KOPT-K1 (cell line): Measurements from ENCODE around the gene ASCL3.

Experiments
- H3K27ac ChIP-seq: fragments of 200-600 bp; sonication (generic); 2 replicates; pipeline ENCODE4 v1.5.1; 2016; ENCODE audit warnings: antibody characterized with exemption, mild to moderate bottlenecking, low read depth, low read length; ENCODE audit not compliant: poor library complexity, severe bottlenecking
- H3K36me3 ChIP-seq: fragments of 200-600 bp; sonication (generic); 2 replicates; pipeline ENCODE4 v1.5.1; 2017; ENCODE audit warnings: antibody characterized with exemption, mild to moderate bottlenecking, low read length, moderate library complexity; ENCODE audit not compliant: insufficient read depth
- H3K9me3 ChIP-seq: fragments of 200-600 bp; sonication (generic); 2 replicates; pipeline ENCODE4 v1.5.1; 2017; ENCODE audit warnings: antibody characterized with exemption, low read length, mild to moderate bottlenecking; ENCODE audit not compliant: insufficient read depth, poor library complexity, severe bottlenecking

The ASCL3 gene

GRCh38 chr11:8930456-8931175, 12.2 kb downstream of the ASCL3 start:
- Histone ChIP-seq H3K9me3 (no peaks in the 10 kb centered on the region), H3K27ac (no peak overlapping the region), H3K36me3 (0 out of 2 replicates have a peak, but pooled peaks cover 3% of the 10 kb centered on the region)

GRCh38 chr11:8928981-8929615, 13.7 kb downstream of the ASCL3 start:
- Histone ChIP-seq H3K27ac (no peak overlapping the region), H3K36me3 (peaks cover 18% of the 10 kb centered on the region; the same call in 1 of the 2 replicates)

GRCh38 chr11:8928205-8928604, 14.6 kb downstream of the ASCL3 start:
- Histone ChIP-seq H3K27ac (no peak overlapping the region), H3K36me3 (peaks cover 26% of the 10 kb centered on the region; the same call in 1 of the 2 replicates), H3K9me3 (no peaks in the 10 kb centered on the region)

More at GRCh38 chr11:8928981-8929615, 13.7 kb downstream of the ASCL3 start:
- H3K9me3 ChIP-seq: no peaks in the 10 kb centered on the region

- Histone ChIP-seq H3K9me3 (no peaks in the 10 kb centered on the region), H3K27ac (no peak overlapping the region), H3K36me3 (peaks cover 35% of the 10 kb centered on the region; the same call in 1 of the 2 replicates)
These were observed 15.6 kb downstream of the ASCL3 start for GRCh38 chr11:8927233-8927632.

- Histone ChIP-seq H3K36me3 (peaks cover 45% of the 10 kb centered on the region), H3K27ac (no peak overlapping the region), H3K9me3 (no peaks in the 10 kb centered on the region)
These were observed 16.6 kb downstream of the ASCL3 start for GRCh38 chr11:8926236-8926635.

- Histone ChIP-seq H3K9me3 (no peaks in the 10 kb centered on the region), H3K27ac (no peak overlapping the region), H3K36me3 (peaks cover 50% of the 10 kb centered on the region)
These were observed 17.1 kb downstream of the ASCL3 start for GRCh38 chr11:8925711-8926110.

GRCh38 chr11:8922691-8923090, 20.1 kb downstream of the ASCL3 start:
- Histone ChIP-seq H3K27ac (no peak overlapping the region), H3K36me3 (peaks cover 81% of the 10 kb centered on the region), H3K9me3 (no peaks in the 10 kb centered on the region)

- Histone ChIP-seq H3K27ac (no peak overlapping the region), H3K36me3 (peaks cover 72% of the 10 kb centered on the region), H3K9me3 (no peaks in the 10 kb centered on the region)
These were observed 25.5 kb downstream of the ASCL3 start for GRCh38 chr11:8917157-8917825.

GRCh38 chr11:8914661-8915018, 28.2 kb downstream of the ASCL3 start:
- Histone ChIP-seq H3K36me3 (peaks cover 45% of the 10 kb centered on the region), H3K9me3 (no peaks in the 10 kb centered on the region), H3K27ac (no peak overlapping the region)

- Histone ChIP-seq H3K27ac (no peak overlapping the region), H3K9me3 (no peaks in the 10 kb centered on the region)
These were observed 28.7 kb downstream of the ASCL3 start for GRCh38 chr11:8913961-8914660.

GRCh38 chr11:8911029-8911823, 31.6 kb downstream of the ASCL3 start, which contains the start of gene AKIP1:
Gene AKIP1 (plus strand): TSS chr11:8911189. CDS start chr11:8911450, 261 bp downstream.
- peaks cover 11% of the 10 kb centered on the region for H3K36me3 ChIP-seq
- peak within 1 kb of the TSS; percentile 84 for H3K27ac ChIP-seq

More at GRCh38 chr11:8913961-8914660, 28.7 kb downstream of the ASCL3 start:
- H3K36me3 ChIP-seq: peaks cover 40% of the 10 kb centered on the region

GRCh38 chr11:8910649-8911026, 32.2 kb downstream of the ASCL3 start:
- H3K36me3 ChIP-seq: 0 out of 2 replicates have a peak, but pooled peaks cover 6% of the 10 kb centered on the region
- H3K27ac ChIP-seq: peak overlapping the region; percentile 40
- H3K9me3 ChIP-seq: no peaks in the 10 kb centered on the region

More at GRCh38 chr11:8911029-8911823, 31.6 kb downstream of the ASCL3 start, which contains the start of gene AKIP1:
- H3K9me3 ChIP-seq: no peaks in the 10 kb centered on the region

- no peaks in the 10 kb centered on the region for H3K36me3 ChIP-seq
- H3K9me3 ChIP-seq: no peaks in the 10 kb centered on the region
- no peak overlapping the region for H3K27ac ChIP-seq
These were observed 34.7 kb downstream of the ASCL3 start for GRCh38 chr11:8908099-8908498.

GRCh38 chr11:8907116-8907515, 35.7 kb downstream of the ASCL3 start:
- no peaks in the 10 kb centered on the region for H3K9me3 ChIP-seq
- H3K27ac ChIP-seq: no peak overlapping the region
- no peaks in the 10 kb centered on the region for H3K36me3 ChIP-seq
